ENCODE measurements around the gene RIPOR3.

- TF ChIP-seq RNF2 (IDR thresholded peaks at IDR 0.05; ENCODE audit: borderline replicate concordance, low read depth) = no peak
- no peak for TF ChIP-seq CTCF (IDR thresholded peaks at IDR 0.05)
- no peak for TF ChIP-seq RARB (CRISPR knock-in tag; IDR thresholded peaks at IDR 0.05)
- no peak for TF ChIP-seq POLR2A (IDR thresholded peaks at IDR 0.05; ENCODE audit: low read length)
- TF ChIP-seq MAX (IDR thresholded peaks at IDR 0.05) = 0 out of 2 replicates have a peak, but pooled peaks have one; percentile 12
- no peak for TF ChIP-seq TFCP2L1 (CRISPR knock-in tag; IDR thresholded peaks at IDR 0.05)
- no peak for TF ChIP-seq RFX5 (IDR thresholded peaks at IDR 0.05)
- no peak for TF ChIP-seq SMC3 (IDR thresholded peaks at IDR 0.05)
- no peak for TF ChIP-seq PBX3 (IDR thresholded peaks at IDR 0.05)
- TF ChIP-seq FOSB (CRISPR knock-in tag; IDR thresholded peaks at IDR 0.05) = no peak
- TF ChIP-seq NFE2L2 (conservative IDR thresholded peaks at IDR 0.05; ENCODE audit: low read length) = no peak
- TF ChIP-seq NR3C1 (IDR thresholded peaks at IDR 0.05) = no peak
- TF ChIP-seq TP53 (CRISPR knock-in tag; IDR thresholded peaks at IDR 0.05) = no peak
Measured at GRCh38 chr20:50701041-50701963, 10.0 kb upstream of the RIPOR3 start.
